HG02884 (cell line): ENCODE results near the gene ENTPD2.
A peak's percentile ranks its signal among the peaks of the same experiment; 100 is the strongest.

Source experiments
- ATAC-seq: cut with Tn5 transposase; IDR thresholded peaks from one replicate; pipeline ENCODE4 v1.9.1; 2021; ENCODE audit warnings: mild to moderate bottlenecking, moderate library complexity; ENCODE audit not compliant: unreplicated experiment

Gene ENTPD2

DNA sequence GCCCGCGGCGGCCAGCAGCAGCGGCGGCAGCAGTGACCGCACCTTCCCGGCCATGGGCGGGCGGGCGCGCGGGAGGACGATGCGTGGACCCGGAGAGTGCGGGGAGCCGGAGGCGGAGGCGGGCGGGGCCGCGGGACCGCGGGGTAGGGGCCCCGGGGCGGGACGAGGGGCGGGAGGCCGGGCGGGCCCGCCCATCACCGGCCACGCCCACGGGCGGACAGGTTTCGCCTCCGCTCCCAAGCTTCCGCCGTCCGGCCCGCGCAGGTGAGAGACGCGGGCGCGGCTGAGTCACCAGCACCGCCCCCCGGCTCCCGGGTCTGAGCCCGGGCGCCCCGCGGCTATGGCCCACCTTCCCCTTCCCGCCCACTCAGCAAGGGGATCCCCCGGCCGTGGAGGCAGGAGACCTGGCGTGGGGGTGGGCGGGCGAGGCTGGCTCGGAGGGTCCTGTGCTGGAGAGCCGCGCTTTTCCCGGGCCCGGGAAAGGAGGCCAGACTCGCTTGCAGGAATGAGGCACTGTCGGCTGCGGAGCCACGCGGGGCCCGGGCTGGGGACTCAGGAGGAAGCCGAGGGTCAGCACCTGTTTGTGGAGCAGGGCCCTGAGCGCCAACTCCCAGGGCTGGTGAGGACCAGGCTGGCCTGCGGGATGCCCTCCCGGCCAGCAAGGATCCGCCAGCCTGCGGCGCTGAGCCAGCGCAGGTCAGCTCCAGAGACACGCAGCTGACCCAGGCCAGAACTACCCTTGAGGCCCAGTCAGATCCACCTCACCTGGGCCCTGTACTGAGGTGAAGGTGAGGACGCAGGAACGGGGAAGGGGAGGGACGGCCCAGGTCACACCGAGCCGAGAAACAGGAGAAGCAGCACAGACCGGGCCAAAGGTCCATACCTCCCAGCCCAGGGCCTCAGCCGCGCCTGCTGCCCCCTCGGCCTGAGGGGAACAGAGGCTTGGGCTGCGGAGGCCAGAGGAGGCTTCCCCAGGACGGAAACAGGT, at the start of gene ENTPD2:
Gene ENTPD2 (minus strand): TSS at position 118 of the 988 bp plus-strand sequence. CDS start 64 bp downstream, at position 54.
- ATAC-seq = no peak

DNA sequence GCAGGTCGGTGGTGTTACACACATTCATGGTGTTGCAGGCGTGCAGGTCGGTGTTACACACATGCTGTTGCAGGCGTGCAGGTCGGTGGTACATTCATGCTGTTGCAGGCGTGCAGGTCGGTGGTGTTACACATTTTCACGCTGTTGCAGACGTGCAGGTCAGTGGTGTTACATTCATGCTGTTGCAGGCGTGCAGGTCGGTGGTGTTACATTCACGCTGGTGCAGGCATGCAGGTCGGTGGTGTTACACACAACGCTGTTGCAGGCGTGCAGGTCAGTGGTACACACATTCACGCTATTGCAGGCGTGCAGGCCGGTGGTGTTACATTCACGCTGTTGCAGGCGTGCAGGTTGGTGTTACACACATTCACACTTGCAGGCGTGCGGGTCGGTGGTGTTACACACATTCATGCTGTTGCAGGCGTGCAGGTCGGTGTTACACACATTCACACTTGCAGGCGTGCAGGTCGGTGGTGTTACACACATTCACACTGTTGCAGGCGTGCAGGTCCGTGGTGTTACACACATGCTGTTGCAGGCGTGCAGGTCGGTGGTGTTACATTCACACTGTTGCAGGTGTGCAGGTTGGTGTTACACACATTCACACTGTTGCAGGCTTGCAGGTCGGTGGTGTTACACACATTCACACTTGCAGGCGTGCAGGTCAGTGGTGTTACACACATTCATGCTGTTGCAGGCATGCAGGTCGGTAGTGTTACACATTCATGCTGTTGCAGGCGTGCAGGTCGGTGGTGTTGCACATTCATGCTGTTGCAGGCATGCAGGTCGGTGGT, 49.5 kb upstream of the ENTPD2 start:
- ATAC-seq = no peak

DNA sequence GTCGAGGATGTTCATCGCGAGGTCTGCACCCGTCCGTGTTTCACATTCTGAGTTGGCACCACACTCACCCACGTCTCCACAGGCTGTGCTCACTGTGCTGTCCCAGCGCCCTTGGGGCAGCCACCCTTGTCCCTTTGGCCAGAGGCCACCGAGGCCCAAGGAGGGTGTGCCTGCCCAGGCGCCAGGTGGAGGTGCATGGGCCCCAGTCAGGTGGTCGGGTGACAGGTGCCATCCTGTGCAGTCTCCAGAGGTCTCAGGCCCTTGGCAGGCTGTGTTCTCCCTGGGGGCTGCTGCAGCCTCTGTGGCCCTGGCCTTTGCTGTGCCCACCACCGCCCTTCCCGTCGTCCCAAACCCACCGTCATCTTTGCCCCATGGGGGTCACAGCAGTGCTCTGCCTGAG, 45.4 kb upstream of the ENTPD2 start:
- no peak for ATAC-seq

DNA sequence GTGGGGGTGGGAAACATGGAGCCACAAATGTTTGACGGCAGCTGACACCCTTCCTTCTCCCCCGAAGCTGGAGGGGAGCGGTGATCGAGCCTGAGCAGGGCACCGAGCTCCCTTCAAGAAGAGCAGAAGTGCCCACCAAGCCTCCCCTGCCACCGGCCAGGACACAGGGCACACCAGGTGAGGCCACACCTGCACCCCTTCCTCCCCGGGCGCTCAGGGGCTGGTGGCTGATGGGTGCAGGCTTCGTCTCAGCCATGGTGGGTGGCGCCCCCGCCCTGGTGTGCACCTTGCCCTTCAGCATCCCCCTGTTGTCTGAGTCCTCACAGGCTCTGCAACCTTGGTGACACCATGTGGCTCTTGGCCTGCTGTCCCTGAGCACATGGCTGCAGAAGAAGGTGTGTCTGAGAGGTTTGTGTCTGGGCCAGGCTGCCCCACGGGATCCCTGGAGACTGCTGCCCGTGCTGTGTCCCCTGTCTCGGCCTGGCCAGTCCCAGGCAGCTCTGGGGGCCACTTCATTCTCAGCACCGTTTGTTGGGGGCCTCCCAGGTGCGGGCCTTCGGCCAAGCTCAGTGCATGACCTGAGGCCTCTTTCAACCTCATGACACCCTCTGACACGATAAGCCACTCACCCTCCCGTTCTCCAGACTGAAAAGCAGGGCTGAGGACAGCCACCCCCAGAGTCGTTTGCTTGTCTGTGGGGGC, 44.1 kb upstream of the ENTPD2 start:
- no peak for ATAC-seq

DNA sequence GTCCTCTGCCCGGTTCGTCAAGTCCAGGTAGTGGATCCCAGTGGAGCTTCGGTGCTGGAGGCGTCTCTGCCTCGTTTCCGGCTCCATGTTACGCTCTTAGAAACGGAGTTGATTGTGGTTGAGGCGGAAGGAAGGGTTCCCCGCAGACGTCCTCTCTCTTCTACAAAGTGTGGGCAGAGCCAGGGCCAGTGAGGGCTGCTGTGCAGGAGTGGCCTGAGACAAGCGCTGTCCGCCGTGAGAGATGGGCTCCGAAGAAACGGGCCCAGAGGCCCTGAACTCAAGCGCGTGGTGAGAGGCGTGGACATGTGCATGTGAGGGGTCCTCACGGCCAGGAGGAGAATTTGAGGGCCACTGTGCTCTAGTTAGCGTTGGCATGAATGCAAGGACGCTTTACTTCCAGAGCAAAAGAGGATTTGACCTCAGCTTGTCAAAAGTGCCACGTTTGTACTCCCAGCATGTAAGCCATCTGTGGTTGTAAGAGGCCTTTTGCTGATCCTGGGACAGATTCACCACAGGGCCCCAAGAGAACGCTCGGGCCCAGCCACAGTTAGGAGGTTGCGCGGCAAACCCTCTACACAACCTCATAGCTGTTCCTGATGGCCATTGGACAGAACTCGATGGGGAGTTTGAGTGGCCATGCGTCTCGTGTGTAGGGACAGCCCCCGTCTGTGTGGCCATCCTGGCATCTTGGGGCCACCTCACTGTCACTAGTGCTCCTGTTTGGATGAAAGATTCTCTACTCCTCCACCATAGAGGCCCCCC, 43.1 kb upstream of the ENTPD2 start:
- ATAC-seq = no peak

GRCh38 chr9:137095664-137096517, 42.0 kb upstream of the ENTPD2 start:
- peak; percentile 82 for ATAC-seq

GRCh38 chr9:137089232-137089947, 35.5 kb upstream of the ENTPD2 start:
- ATAC-seq = no peak

GRCh38 chr9:137088121-137088520, 34.3 kb upstream of the ENTPD2 start:
- ATAC-seq = no peak

GRCh38 chr9:137087409-137087925, 33.6 kb upstream of the ENTPD2 start:
- no peak for ATAC-seq

GRCh38 chr9:137086531-137087408, 32.9 kb upstream of the ENTPD2 start, which contains the start of gene MAN1B1:
MAN1B1 (plus strand) TSS chr9:137086985; CDS start chr9:137087000, 15 bp downstream.
- peak; percentile 72 for ATAC-seq

DNA sequence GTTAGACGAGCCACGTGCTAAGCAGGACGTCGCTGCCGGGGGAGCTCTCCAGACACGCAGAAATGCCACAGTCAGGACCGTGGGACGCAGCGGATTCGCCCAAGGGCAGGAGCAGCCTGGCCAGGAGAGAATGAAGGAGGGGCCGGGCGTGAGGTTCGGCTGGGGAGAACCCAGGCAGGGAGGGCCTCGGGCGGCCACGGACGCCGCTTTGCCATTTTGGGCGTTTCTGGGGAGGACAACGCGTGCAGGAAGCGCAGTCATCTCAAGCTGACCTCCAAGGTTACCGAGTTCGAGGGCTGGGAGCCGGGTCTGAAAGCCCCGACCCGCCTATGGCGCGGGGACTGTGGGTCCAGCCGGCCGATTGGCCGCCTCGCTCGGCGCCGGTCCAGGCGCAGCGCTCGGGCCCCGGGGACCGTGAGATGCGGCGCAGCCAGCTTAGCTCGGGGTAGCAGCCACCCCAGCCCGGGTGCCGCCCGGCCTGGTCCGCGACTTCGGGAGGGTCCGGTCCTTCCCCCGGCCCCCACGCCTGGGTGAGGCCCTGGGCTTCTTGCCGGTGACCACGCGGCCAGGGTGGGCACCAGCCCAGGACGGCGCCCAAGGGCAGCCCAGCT, 32.2 kb upstream of the ENTPD2 start:
- peak; percentile 1 for ATAC-seq

- ATAC-seq = no peak
These were observed 30.7 kb upstream of the ENTPD2 start for GRCh38 chr9:137084526-137084925.

- ATAC-seq = no peak
These were observed 29.6 kb upstream of the ENTPD2 start for GRCh38 chr9:137083394-137084004.

GRCh38 chr9:137082925-137083290, 29.0 kb upstream of the ENTPD2 start:
- no peak for ATAC-seq

- no peak for ATAC-seq
These were observed 28.5 kb upstream of the ENTPD2 start for GRCh38 chr9:137082222-137082924.
